Astrocyte (in vitro differentiated cells and primary cell): ENCODE results near the gene DMAP1. TPM values are rescaled to one million over a fixed set of nuclear protein-coding genes. Genes with fewer than 3 reads are reported as not detected.
A peak's percentile ranks its signal among the peaks of the same experiment; 100 is the strongest.

Experiments used
- DNase-seq: peaks from one replicate; pipeline ENCODE4 v3.0.0-alpha.2; 2010; ENCODE audit warnings: low read depth
- FAIRE-seq: peaks from 2 replicates; lab custom pipeline; 2011; peaks lifted over from hg19 to GRCh38; lab: Jason Lieb, UNC
- H2AFZ ChIP-seq: 2 replicates; pipeline ENCODE4 v1.6.0; 2012; ENCODE audit warnings: low read depth, low read length, inconsistent platforms
- H3K27ac ChIP-seq: 2 replicates; pipeline ENCODE4 v1.5.1; 2011; ENCODE audit warnings: low read depth, low read length, inconsistent platforms
- H3K27me3 ChIP-seq: 2 replicates; pipeline ENCODE4 v1.6.0; 2011; ENCODE audit warnings: low read length, inconsistent platforms; ENCODE audit not compliant: insufficient read depth
- H3K36me3 ChIP-seq: 2 replicates; pipeline ENCODE4 v1.5.1; 2011; ENCODE audit warnings: low read length, inconsistent platforms; ENCODE audit not compliant: insufficient read depth
- H3K4me1 ChIP-seq: 2 replicates; pipeline ENCODE4 v1.5.1; 2011; ENCODE audit warnings: low read length, inconsistent platforms; ENCODE audit not compliant: insufficient read depth
- H3K4me2 ChIP-seq: 2 replicates; pipeline ENCODE4 v1.6.0; 2012; ENCODE audit warnings: low read length, inconsistent platforms
- H3K4me3 ChIP-seq: 2 replicates; pipeline ENCODE4 v1.5.1; 2011; ENCODE audit warnings: low read depth, mild to moderate bottlenecking, low read length, inconsistent platforms; ENCODE audit not compliant: insufficient read depth
- H3K79me2 ChIP-seq: 2 replicates; pipeline ENCODE4 v1.6.0; 2012; ENCODE audit warnings: mild to moderate bottlenecking, low read length, inconsistent platforms; ENCODE audit not compliant: insufficient read depth
- H3K9ac ChIP-seq: 2 replicates; pipeline ENCODE4 v1.6.0; 2012; ENCODE audit warnings: mild to moderate bottlenecking, low read length, inconsistent platforms
- H3K9me3 ChIP-seq: 2 replicates; pipeline ENCODE4 v1.5.1; 2012; ENCODE audit warnings: low read depth, mild to moderate bottlenecking, low read length, inconsistent platforms; ENCODE audit not compliant: insufficient read depth
- H4K20me1 ChIP-seq: 2 replicates; pipeline ENCODE4 v1.6.0; 2012; ENCODE audit warnings: low read length, inconsistent platforms; ENCODE audit not compliant: insufficient read depth
- H3K27ac Mint-ChIP-seq: one replicate; pipeline ENCODE4 v1.8.0; 2021; ENCODE audit warnings: mild to moderate bottlenecking, mixed read lengths; ENCODE audit not compliant: unreplicated experiment
- H3K27me3 Mint-ChIP-seq: one replicate; pipeline ENCODE4 v1.8.0; 2021; ENCODE audit warnings: low read depth, mixed read lengths; ENCODE audit not compliant: unreplicated experiment
- H3K36me3 Mint-ChIP-seq: one replicate; pipeline ENCODE4 v1.8.0; 2021; ENCODE audit warnings: low read depth, mixed read lengths; ENCODE audit not compliant: unreplicated experiment
- H3K4me1 Mint-ChIP-seq: one replicate; pipeline ENCODE4 v1.8.0; 2021; ENCODE audit warnings: low read depth, mixed read lengths; ENCODE audit not compliant: unreplicated experiment
- H3K4me3 Mint-ChIP-seq: one replicate; pipeline ENCODE4 v1.8.0; 2021; ENCODE audit warnings: mild to moderate bottlenecking, moderate library complexity, mixed read lengths; ENCODE audit not compliant: unreplicated experiment
- H3K9me3 Mint-ChIP-seq: one replicate; pipeline ENCODE4 v1.8.0; 2021; ENCODE audit warnings: mild to moderate bottlenecking, mixed read lengths; ENCODE audit not compliant: unreplicated experiment
- CTCF ChIP-seq: IDR thresholded peaks from 2 replicates; pipeline ENCODE4 v1.5.1; 2011; ENCODE audit warnings: low read depth, mild to moderate bottlenecking, inconsistent platforms, low read length, moderate library complexity; ENCODE audit not compliant: insufficient read depth
- EZH2 ChIP-seq: IDR thresholded peaks from 2 replicates; pipeline ENCODE4 v1.6.1; 2012; ENCODE audit warnings: mild to moderate bottlenecking, low read length, inconsistent platforms; ENCODE audit not compliant: insufficient read depth
- total RNA-seq: library from RNA; stranded (reverse); gene quantifications from 2 replicates; pipeline ENCODE4 v1.2.1, GENCODE V29; 2021

DMAP1 gene
- total RNA-seq, 1 donor from 2014 or later: 33.8 TPM

GRCh38 chr1:44262816-44263567 is 49.7 kb downstream of the DMAP1 start:
- Histone ChIP-seq H3K9ac (no peak overlapping the region), H3K36me3 (no peaks in the 10 kb centered on the region), H3K79me2 (no peaks in the 10 kb centered on the region), H3K4me1 (no peaks in the 10 kb centered on the region), H3K4me3 (no peak overlapping the region), H4K20me1 (peaks cover 60% of the 10 kb centered on the region), H3K27me3 (no peaks in the 10 kb centered on the region), H3K27ac (no peak overlapping the region), H3K4me2 (no peak overlapping the region), H3K9me3 (no peaks in the 10 kb centered on the region), H2AFZ (no peak overlapping the region)
- Mint-ChIP-seq H3K27me3 (no peaks in the 10 kb centered on the region), H3K9me3 (no peaks in the 10 kb centered on the region), H3K4me3 (no peak overlapping the region), H3K36me3 (peaks cover 23% of the 10 kb centered on the region), H3K27ac (peak overlapping the region; percentile 10), H3K4me1 (peaks cover 2% of the 10 kb centered on the region)
- FAIRE-seq: no peak
- no peak for DNase-seq
- TF ChIP-seq EZH2 (no peak), CTCF (no peak)

- H3K27me3 Mint-ChIP-seq: no peaks in the 10 kb centered on the region
- no peaks in the 10 kb centered on the region for H3K36me3 ChIP-seq
- H3K9me3 Mint-ChIP-seq: no peaks in the 10 kb centered on the region
- no peak overlapping the region for H3K27ac Mint-ChIP-seq
- H3K9me3 ChIP-seq: no peaks in the 10 kb centered on the region
- no peak for DNase-seq
- H3K4me3 ChIP-seq: no peak overlapping the region
- H4K20me1 ChIP-seq: peaks cover 61% of the 10 kb centered on the region
- H3K9ac ChIP-seq: no peak overlapping the region
- H3K4me3 Mint-ChIP-seq: no peak overlapping the region
- H3K4me1 Mint-ChIP-seq: peaks cover 2% of the 10 kb centered on the region
- no peak overlapping the region for H3K4me2 ChIP-seq
- no peaks in the 10 kb centered on the region for H3K4me1 ChIP-seq
- no peak overlapping the region for H2AFZ ChIP-seq
- H3K79me2 ChIP-seq: no peaks in the 10 kb centered on the region
- FAIRE-seq: no peak
- peaks cover 28% of the 10 kb centered on the region for H3K36me3 Mint-ChIP-seq
- TF ChIP-seq CTCF: no peak
- no peak for TF ChIP-seq EZH2
- H3K27ac ChIP-seq: no peak overlapping the region
- H3K27me3 ChIP-seq: no peaks in the 10 kb centered on the region
Measured at GRCh38 chr1:44263568-44264450, 50.5 kb downstream of the DMAP1 start.
